Measurements from ENCODE around the gene CCDC102A. TPM values are rescaled to one million over a fixed set of nuclear protein-coding genes. Genes with fewer than 3 reads are reported as not detected.

Gene CCDC102A
- total and polyA plus RNA-seq, 2 donors (not counting 3 experiments of a cell fraction or from before 2014, with no cell fraction given): 7.8 to 12.2 TPM

- no peaks in the 10 kb centered on the region for H3K4me1 ChIP-seq (ENCODE audit: control insufficient read depth, extremely low read depth, insufficient read depth, low read length)
- FAIRE-seq: no peak
- no TSS peak for BruUV-seq (replicated peaks)
- no peaks in the 10 kb centered on the region for H3K79me2 ChIP-seq (ENCODE audit: control insufficient read depth, insufficient read depth, low read length)
- no peak overlapping the region for H3K9ac ChIP-seq (replicated peaks; ENCODE audit: extremely low read depth, insufficient read depth, low read length)
- peaks cover 6 to 7% of the 10 kb centered on the region in 2 experiments for H3K27me3 ChIP-seq (ENCODE audit: control insufficient read depth in 2 of 2, insufficient read depth in 2 of 2, low read length in 2 of 2)
- CTCF ChIA-PET: interaction anchor here (1.2 to 1.5 kb wide), 3 partner anchors 11 to 158 kb away, joined by 3 to 8 read pairs (median 3); no protein-coding TSS in a partner anchor
- no peak overlapping the region for H3K4me3 ChIP-seq (replicated peaks in 1 of 3; ENCODE audit: insufficient read depth in 1 of 3, low read depth in 1 of 3, low read length in 3 of 3)
- H3K9me3 ChIP-seq (replicated peaks; ENCODE audit: control insufficient read depth, insufficient read depth, low read length): no peaks in the 10 kb centered on the region
- no peak for DNase-seq (ENCODE audit: low read depth, low spot score)
- dilution Hi-C loops (cut with MboI; ENCODE audit: extremely low pct_ligation_motif_present, low sequenced_read_pairs) (no loop called here), intact Hi-C loops (cut with micrococcal nuclease) (no loop called here)
- no peaks in the 10 kb centered on the region for H3K9me1 ChIP-seq (replicated peaks; ENCODE audit: control insufficient read depth, extremely low read depth, insufficient read depth, low read length)
- POLR2A ChIA-PET: no interaction called here
- no peak overlapping the region for H3K27ac ChIP-seq (ENCODE audit: insufficient read depth, low read depth, low read length)
- no peak overlapping the region for H3K4me2 ChIP-seq (ENCODE audit: insufficient read depth, low read length)
- no peak overlapping the region for H2AFZ ChIP-seq (ENCODE audit: low read depth, low read length)
- no peaks in the 10 kb centered on the region for H3K36me3 ChIP-seq (ENCODE audit: control insufficient read depth in 2 of 2, extremely low read depth in 1 of 2, insufficient read depth in 2 of 2, low read length in 2 of 2)
- no peaks in the 10 kb centered on the region for H4K20me1 ChIP-seq (replicated peaks; ENCODE audit: control insufficient read depth, extremely low read depth, insufficient read depth, low read length)
- TF ChIP-seq EZH2 (IDR thresholded peaks at IDR 0.05; ENCODE audit: borderline replicate concordance, low read depth, low read length, severe bottlenecking) (no peak), FOS (IDR thresholded peaks at IDR 0.05; ENCODE audit: borderline replicate concordance, insufficient read depth, low read length) (no peak), GATA2 (IDR thresholded peaks at IDR 0.05; ENCODE audit: insufficient read depth, insufficient read length, low read depth, low read length) (no peak), JUN (IDR thresholded peaks at IDR 0.05; ENCODE audit: borderline replicate concordance, insufficient read depth, insufficient read length, low read depth) (no peak), CTCF (IDR thresholded peaks at IDR 0.05; ENCODE audit: extremely low read depth in 1 of 2, insufficient read depth in 1 of 2, low read depth in 1 of 2, low read length in 2 of 2) (no peak), POLR2AphosphoS5 (IDR thresholded peaks at IDR 0.05; ENCODE audit: insufficient read depth, low read depth, low read length) (no peak), MAX (IDR thresholded peaks at IDR 0.05; ENCODE audit: insufficient read depth, insufficient read length) (no peak), MYC (IDR thresholded peaks at IDR 0.05; ENCODE audit: low read depth, low read length) (no peak), POLR2A (IDR thresholded peaks at IDR 0.05; ENCODE audit: low read depth, low read length) (no peak)
Measured at GRCh38 chr16:57564571-57565270, 28.4 kb upstream of the CCDC102A start.

Measured in endothelial cell of umbilical vein (primary cell).